Neural crest cell (in vitro differentiated cells): Measurements from ENCODE around the gene CCDC201. TPM values are rescaled to one million over a fixed set of nuclear protein-coding genes. Genes with fewer than 3 reads are reported as not detected.
"Not testable (repeated sequence)": the region's sequence is repeated elsewhere in the genome, so short reads cannot be mapped to it uniquely, and the experiment has no call there.

Source experiments
- DNase-seq: peaks from one replicate; pipeline ENCODE4 v3.0.0; 2021; ENCODE audit warnings: low read depth, mixed read lengths, low spot score
- H3K27ac Mint-ChIP-seq: one replicate; pipeline ENCODE4 v1.8.0; 2021; ENCODE audit warnings: mild to moderate bottlenecking, mixed read lengths; ENCODE audit not compliant: unreplicated experiment
- H3K27me3 Mint-ChIP-seq: 2 replicates; pipeline ENCODE4 v1.8.0; 2021; ENCODE audit warnings: low read depth, mild to moderate bottlenecking, mixed read lengths
- H3K36me3 Mint-ChIP-seq: 2 replicates; pipeline ENCODE4 v1.8.0; 2021; ENCODE audit warnings: low read depth, mild to moderate bottlenecking, mixed read lengths
- H3K4me1 Mint-ChIP-seq: 2 replicates; pipeline ENCODE4 v1.8.0; 2021; ENCODE audit warnings: mixed read lengths
- H3K4me3 Mint-ChIP-seq: one replicate; pipeline ENCODE4 v1.8.0; 2021; ENCODE audit warnings: mild to moderate bottlenecking, mixed read lengths
- H3K9me3 Mint-ChIP-seq: 2 replicates; pipeline ENCODE4 v1.8.0; 2021; ENCODE audit warnings: mixed read lengths
- total RNA-seq: library from RNA; stranded (reverse); gene quantifications from 2 replicates; pipeline ENCODE4 v1.2.1, GENCODE V29; 2021

Gene CCDC201
- total RNA-seq, 1 donor from 2014 or later = not detected

DNA sequence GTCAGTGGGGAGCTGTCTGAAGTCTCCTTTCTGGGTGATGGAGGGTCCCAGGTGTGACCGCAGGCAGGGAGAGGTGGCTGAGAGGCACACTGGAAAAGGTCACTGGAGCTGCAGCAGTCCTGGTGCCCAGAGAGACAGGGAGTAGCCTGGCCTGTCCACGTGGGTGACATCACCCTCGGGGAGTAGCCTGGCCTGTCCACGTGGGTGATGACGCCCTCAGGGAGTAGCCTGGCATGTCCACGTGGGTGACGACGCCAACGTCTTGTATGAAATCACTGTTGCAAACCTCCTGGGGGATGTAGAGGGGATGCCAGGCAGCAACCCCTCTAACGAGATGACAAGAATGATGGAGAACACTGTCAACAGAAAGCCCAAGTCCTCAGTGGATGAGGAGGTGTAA is 19.9 kb downstream of the CCDC201 start:
- not testable (repeated sequence) for H3K4me3 Mint-ChIP-seq, H3K27me3 Mint-ChIP-seq, H3K9me3 Mint-ChIP-seq, H3K36me3 Mint-ChIP-seq, DNase-seq, H3K27ac Mint-ChIP-seq, H3K4me1 Mint-ChIP-seq

DNA sequence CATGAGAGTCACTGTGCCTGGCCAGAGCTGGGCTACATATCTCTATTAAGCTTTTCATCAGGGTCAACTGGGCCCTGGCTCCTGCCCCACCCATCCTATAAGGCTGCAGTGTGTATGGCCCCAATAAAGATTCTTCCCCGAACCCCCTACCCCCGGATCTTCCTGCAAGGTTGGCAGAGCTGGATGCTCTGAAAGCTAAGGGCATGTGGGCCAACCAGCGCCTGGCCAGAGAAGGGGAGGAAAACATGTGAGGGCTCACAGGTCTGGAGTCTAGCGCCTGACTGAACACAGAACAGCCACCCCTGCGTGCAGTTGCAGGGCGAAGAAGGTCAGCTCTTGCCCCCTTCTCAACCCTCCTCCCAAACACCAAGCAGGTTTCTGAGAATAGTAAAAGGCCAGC is 24.1 kb downstream of the CCDC201 start:
- not testable (repeated sequence) for H3K27me3 Mint-ChIP-seq, H3K36me3 Mint-ChIP-seq, H3K9me3 Mint-ChIP-seq, H3K4me1 Mint-ChIP-seq, DNase-seq, H3K27ac Mint-ChIP-seq, H3K4me3 Mint-ChIP-seq

- H3K36me3 Mint-ChIP-seq, DNase-seq, H3K9me3 Mint-ChIP-seq, H3K27ac Mint-ChIP-seq, H3K4me1 Mint-ChIP-seq, H3K27me3 Mint-ChIP-seq, H3K4me3 Mint-ChIP-seq: not testable (repeated sequence)
Observed at GRCh38 chr7:45846536-45846935, 26.3 kb downstream of the CCDC201 start.

DNA sequence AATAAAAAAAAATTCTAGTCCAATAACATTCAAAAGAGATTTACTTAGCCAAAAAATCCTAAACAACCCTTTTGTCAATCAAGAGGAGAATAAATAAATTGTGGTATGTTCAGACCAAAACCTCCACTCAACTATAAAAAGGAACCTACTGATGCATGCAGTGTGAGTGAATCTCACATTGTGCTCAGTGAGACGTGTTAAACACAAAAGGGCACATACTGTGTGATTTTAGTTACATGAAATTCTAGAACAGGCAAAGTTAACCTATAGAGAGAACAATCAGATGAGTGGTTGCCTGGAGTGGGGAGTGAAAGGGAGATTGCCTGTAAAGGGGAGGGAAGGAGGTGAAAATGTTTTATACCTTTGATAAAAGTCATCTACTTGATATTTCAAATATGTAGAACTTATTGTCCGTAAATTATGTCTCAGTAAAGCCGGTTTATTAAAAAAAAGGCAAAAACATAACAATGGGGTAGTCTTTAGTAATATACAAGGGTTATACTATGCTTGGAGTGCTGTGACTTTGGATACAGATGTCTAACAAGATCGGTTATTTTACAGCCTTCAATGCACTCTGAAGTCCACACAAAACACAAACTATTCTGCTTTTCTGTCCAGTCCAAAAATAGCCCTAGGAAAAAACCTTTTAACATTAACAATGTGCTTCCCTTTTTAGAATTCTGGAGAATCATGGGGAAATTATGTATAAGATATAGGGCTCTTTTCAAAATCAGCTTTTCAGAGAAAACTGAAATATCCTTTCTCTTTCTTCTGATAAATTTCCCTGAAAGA is 30.8 kb downstream of the CCDC201 start:
- not testable (repeated sequence) for H3K4me3 Mint-ChIP-seq
- H3K27ac Mint-ChIP-seq = peak overlapping the region; percentile 52

DNA sequence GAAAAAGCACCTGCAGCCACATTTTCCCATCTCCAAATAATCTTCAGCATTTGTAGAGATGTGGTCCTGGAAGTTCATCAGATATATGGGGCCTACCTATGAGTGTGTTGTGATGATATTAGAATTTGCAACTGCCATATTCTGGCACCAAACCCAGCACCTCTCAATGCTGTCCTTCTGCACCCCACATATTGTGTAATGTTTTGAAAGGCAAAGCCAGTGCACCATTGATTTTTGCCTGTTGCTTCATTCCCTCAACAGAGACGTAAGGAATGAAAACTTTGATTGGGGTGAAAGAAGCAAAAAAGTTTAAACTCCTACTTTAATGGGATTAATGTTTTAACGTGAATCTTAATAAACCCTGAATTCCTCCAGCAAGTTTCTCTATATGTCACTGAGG is 34.0 kb downstream of the CCDC201 start:
- not testable (repeated sequence) for H3K9me3 Mint-ChIP-seq, DNase-seq, H3K27ac Mint-ChIP-seq

More for the DNA sequence above, 30.8 kb downstream of the CCDC201 start:
- H3K27me3 Mint-ChIP-seq, H3K9me3 Mint-ChIP-seq, H3K36me3 Mint-ChIP-seq, H3K4me1 Mint-ChIP-seq, DNase-seq: not testable (repeated sequence)

DNA sequence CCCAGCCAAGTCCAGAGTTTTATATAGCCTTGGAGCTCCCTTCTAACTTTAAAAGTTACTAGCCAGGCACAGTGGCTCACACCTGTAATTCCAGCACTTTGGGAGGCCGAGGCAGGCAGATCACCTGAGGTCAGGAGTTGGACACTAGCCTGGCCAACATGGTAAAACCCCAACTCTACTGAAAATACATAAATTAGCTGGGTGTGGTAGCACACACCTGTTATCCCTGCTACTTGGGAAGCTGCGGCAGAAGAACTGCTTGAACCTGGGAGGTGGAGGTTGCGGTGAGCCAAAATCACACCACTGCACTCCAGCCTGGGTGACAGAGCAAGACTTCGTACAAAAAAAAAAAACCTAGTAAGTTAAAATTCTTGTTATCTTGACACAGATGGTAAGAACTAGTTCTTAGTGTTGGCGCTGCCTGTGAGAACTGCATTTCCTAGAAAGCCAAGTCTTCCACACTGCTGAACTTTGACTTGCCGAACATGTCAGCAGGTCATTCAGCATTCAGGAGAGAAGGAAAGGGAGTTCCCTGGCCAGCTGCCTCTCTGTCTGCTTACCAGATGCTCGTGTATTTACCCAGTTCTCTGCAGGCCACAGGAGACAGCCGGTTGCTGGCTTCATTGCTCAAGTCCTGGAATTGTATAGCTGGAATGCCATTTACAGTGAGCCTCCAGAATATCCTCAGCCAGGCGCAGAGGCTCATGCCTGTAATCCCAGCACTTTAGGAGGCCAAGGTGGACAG is 40.3 kb downstream of the CCDC201 start:
- not testable (repeated sequence) for H3K36me3 Mint-ChIP-seq, H3K4me1 Mint-ChIP-seq, H3K9me3 Mint-ChIP-seq, H3K4me3 Mint-ChIP-seq, DNase-seq, H3K27ac Mint-ChIP-seq, H3K27me3 Mint-ChIP-seq

More for the DNA sequence above, 34.0 kb downstream of the CCDC201 start:
- not testable (repeated sequence) for H3K4me1 Mint-ChIP-seq, H3K4me3 Mint-ChIP-seq, H3K27me3 Mint-ChIP-seq, H3K36me3 Mint-ChIP-seq

DNA sequence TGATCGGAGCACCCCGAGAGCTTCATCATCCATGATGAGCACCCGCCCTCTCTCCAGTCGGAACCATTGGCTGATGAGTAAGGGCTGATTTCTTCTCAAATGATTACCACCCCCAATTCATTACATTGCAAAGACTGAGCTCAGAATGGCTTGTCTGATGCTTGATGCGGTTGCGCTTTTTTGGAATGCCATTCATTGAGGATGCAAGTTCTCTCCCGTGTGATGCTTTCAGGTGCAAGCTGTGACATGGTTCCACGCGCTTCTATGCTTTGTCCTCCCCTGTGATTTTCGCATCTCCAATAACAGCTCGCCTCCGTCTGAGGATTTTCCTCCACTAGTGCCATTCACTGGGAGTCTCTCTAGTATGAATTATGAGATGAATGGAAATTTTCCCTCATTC is 43.0 kb downstream of the CCDC201 start:
- H3K36me3 Mint-ChIP-seq, H3K4me3 Mint-ChIP-seq, H3K27ac Mint-ChIP-seq, H3K4me1 Mint-ChIP-seq, H3K27me3 Mint-ChIP-seq, DNase-seq, H3K9me3 Mint-ChIP-seq: not testable (repeated sequence)

GRCh38 chr7:45827731-45828130 is 45.2 kb downstream of the CCDC201 start:
- H3K9me3 Mint-ChIP-seq, H3K27ac Mint-ChIP-seq, H3K4me1 Mint-ChIP-seq, DNase-seq, H3K4me3 Mint-ChIP-seq, H3K36me3 Mint-ChIP-seq, H3K27me3 Mint-ChIP-seq: not testable (repeated sequence)

- not testable (repeated sequence) for H3K27me3 Mint-ChIP-seq, H3K36me3 Mint-ChIP-seq, H3K9me3 Mint-ChIP-seq, H3K4me1 Mint-ChIP-seq, H3K27ac Mint-ChIP-seq, H3K4me3 Mint-ChIP-seq, DNase-seq
Observed at GRCh38 chr7:45826550-45826949, 46.3 kb downstream of the CCDC201 start.

DNA sequence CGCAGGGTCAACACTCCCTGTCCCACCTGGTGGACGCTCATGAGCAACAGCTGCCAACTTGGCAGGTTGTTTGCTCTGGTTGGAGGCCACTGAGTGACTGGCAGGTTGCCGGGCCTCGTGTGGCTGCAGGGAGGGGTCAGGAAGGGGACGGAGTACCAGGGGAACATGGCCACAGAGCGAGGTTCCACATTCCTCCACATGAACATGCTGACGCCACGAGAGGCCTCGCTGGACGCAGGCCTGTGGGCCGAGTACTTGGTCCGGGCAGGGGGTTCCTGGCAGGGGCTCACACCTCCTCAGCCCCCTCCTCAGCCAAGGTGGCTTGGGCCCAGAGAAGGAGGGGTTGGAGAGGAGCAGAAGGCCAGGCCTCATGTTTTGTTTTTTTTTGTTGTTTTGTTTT is 54.1 kb downstream of the CCDC201 start:
- H3K27me3 Mint-ChIP-seq, H3K4me3 Mint-ChIP-seq, H3K4me1 Mint-ChIP-seq, DNase-seq, H3K9me3 Mint-ChIP-seq, H3K36me3 Mint-ChIP-seq, H3K27ac Mint-ChIP-seq: not testable (repeated sequence)

DNA sequence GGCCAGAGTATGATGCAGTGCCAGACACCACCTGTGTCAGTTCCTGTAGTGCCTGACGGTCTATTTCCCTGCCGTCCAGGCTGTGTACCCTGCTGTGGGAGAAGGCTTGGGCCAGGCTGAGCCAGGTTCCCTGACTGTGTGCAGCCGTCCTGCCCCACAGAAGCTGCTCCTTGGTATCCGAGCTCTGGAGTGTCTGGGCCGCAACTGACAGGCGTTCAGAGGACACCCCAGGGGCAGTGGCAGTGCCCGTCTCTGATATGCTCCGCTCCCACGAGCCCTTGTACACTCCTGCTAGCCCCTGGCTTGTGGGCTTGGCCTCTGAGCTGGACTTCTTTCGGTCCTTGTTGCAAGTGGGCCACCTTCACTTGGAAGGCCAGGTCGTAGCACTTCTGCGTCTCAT is 55.0 kb downstream of the CCDC201 start:
- not testable (repeated sequence) for H3K27ac Mint-ChIP-seq, H3K4me1 Mint-ChIP-seq, DNase-seq, H3K9me3 Mint-ChIP-seq, H3K36me3 Mint-ChIP-seq, H3K27me3 Mint-ChIP-seq, H3K4me3 Mint-ChIP-seq

GRCh38 chr7:45817016-45817415 is 55.9 kb downstream of the CCDC201 start:
- not testable (repeated sequence) for DNase-seq, H3K4me1 Mint-ChIP-seq, H3K4me3 Mint-ChIP-seq, H3K9me3 Mint-ChIP-seq, H3K27ac Mint-ChIP-seq, H3K27me3 Mint-ChIP-seq, H3K36me3 Mint-ChIP-seq

DNA sequence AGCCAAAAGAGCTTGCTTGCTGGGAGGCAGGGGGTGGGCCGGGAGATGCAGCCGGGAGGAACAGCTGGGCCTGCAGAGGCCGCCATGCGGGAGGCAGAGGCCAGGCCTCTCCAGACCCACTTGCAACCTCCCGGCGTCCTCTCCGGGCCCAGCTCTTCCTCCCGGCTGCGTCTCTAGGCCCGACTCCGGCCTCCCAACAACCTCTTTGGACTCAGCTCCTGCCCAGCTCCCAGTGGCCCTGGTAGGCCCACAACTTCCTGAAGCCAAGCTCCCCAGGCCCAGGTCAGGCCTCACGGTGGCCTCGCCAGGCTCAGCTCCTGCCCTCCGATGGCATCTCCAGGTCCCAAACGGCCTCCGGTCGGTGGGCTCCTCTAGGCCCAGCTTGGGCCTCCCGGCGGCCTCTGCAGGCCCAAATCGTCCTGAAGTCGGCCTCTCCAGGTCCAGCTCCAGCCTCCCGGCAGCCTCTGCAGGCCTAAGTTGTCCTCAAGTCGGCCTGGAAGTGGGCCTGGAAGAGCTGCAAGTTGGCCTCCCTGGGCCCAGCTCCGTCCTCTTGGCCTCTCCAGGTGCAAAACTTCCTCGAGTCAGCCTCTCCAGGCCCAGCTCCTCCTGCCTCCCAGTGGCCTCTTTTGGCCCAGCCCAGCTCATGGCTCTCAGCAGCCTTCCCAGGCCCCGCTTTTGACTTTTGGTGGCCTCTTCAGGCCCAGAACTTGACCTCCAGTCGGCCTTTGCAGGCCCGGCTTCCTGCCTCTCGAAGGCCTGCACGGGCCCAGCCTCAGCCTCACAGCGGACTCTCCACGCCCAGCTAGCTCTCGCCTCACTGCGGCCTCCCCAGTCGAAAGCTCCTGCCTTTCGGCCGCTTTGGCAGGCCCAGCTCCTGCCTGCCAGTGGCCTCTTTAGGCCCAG is 58.4 kb downstream of the CCDC201 start:
- H3K9me3 Mint-ChIP-seq, H3K4me3 Mint-ChIP-seq, H3K27me3 Mint-ChIP-seq, H3K36me3 Mint-ChIP-seq, DNase-seq, H3K4me1 Mint-ChIP-seq: not testable (repeated sequence)
- H3K27ac Mint-ChIP-seq = peak overlapping the region; percentile 81
